ENCODE data around the gene RPS5.
"Not testable (repeated sequence)": the region's sequence is repeated elsewhere in the genome, so short reads cannot be mapped to it uniquely, and the experiment has no call there.

RPS5 gene

GRCh38 chr19:58385891-58386575 lies 1.0 kb upstream of the RPS5 start:
- DNase-seq (ENCODE audit: low spot score) = no peak

GRCh38 chr19:58387338-58388174 lies 487 bp downstream of the RPS5 start:
- DNase-seq (ENCODE audit: low spot score) = no peak

GRCh38 chr19:58388175-58388526 lies 1.1 kb downstream of the RPS5 start:
- no peak for DNase-seq (ENCODE audit: low spot score)

DNA sequence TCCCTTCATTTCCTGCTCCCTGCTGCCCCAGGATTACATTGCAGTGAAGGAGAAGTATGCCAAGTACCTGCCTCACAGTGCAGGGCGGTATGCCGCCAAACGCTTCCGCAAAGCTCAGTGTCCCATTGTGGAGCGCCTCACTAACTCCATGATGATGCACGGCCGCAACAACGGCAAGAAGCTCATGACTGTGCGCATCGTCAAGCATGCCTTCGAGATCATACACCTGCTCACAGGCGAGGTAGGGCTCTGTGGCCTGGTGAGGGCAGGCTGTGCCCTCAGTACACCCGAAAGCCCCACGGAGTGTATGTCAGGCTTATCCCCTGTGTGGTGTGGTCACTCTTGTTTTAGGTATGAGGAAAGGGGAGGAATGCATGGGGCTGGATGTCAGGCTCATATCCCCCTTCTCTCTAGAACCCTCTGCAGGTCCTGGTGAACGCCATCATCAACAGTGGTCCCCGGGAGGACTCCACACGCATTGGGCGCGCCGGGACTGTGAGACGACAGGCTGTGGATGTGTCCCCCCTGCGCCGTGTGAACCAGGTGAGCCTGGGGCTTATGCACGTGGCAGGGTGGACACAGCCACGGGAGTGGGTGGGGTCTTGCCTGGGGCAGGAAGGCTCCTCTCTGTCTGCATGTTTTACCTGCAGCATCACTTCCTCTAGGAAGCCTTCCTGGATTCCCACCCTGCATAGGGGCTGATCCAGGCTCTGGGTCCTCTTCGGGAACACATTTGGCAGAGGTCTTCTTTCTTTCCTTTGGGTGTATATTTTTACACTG lies 6.1 kb downstream of the RPS5 start:
- DNase-seq (ENCODE audit: low spot score) = no peak

DNA sequence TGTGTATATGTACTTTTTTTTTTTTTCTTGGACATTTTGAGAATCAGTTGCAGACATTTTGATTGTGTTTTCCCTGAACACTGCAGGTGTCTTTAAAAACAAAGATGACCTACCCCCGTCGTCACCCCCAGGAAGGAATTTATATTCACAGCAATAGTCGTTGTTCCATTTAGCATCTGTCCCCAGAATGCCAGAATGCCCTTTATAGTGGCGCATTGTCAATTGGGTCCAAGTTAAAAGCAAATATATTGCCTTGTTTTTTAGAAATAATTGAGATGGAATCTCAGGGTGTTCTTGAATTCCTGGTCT lies 6.6 kb downstream of the RPS5 start:
- DNase-seq (ENCODE audit: low spot score) = no peak

- no peak for DNase-seq (ENCODE audit: low spot score)
Observed at GRCh38 chr19:58394821-58395219, 7.8 kb downstream of the RPS5 start.

DNA sequence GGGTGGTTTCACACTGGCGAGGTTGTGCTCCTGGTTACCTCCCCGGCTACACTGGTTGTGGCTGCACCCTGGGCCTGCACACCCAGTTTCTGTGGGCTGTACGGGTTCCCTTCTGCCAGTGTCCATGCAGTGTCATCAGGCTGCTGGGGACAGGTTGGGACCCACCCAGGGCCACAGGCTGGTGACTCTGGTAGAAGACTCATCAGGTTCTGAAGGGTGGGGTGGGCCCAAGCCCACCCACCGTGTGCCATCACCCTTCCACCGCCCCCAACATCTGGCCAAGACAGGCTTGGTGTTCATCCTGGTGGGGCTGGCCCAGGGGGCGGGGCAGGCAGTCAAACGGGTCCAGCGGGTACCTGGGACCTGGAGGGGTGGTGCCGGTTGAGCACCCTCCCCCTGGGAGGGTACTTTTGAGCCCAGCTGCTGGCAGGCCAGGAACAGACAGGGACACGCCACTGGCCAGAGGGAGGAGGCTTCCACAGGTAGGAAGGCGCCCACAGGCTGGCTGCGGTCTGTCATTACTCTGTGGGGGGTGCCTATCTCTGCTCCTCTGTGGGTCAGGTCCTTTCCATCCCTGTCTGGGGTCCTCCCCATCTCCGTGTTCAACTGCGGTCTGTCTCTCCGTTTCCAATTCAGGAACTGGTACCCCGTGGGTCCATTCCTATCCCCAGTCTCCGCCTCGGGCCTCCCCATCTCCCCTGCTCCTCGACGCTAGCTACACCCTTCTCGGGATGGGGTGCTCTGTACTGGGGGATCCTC lies 8.3 kb downstream of the RPS5 start, which contains the start of gene RNF225:
Gene RNF225, plus strand, starts transcription at position 437 of the 759 bp plus-strand sequence. CDS start 434 bp downstream, outside the sequence.
- no peak for DNase-seq (ENCODE audit: low spot score)

DNA sequence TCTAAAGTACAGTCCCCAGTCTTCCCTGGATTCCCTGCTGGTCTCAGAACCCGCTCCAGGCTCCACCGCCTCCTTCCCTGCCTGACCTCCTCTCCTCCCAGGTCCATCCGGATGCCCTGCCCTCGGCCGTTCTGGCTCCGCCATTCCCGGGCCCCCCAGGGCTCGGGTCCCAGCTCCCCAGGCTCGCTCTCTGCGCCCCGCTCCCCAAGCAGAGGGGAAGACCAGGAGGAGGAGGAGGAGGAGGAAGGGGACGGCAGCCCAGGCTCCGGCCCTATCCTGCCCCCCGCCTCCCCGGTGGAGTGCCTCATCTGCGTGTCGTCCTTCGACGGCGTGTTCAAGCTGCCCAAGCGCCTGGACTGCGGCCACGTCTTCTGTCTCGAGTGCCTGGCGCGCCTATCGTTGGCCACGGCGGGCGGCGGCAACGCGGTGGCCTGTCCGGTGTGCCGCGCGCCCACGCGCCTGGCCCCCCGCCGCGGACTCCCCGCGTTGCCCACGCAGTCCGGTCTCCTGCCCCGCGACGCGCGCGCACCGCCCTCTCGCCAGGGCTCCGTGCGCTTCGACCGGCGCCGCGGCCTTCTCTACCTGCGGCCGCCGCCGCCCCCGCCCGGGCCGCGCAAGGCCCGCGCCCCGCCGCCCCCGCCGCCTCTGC lies 9.0 kb downstream of the RPS5 start:
- no peak for DNase-seq (ENCODE audit: low spot score)

DNA sequence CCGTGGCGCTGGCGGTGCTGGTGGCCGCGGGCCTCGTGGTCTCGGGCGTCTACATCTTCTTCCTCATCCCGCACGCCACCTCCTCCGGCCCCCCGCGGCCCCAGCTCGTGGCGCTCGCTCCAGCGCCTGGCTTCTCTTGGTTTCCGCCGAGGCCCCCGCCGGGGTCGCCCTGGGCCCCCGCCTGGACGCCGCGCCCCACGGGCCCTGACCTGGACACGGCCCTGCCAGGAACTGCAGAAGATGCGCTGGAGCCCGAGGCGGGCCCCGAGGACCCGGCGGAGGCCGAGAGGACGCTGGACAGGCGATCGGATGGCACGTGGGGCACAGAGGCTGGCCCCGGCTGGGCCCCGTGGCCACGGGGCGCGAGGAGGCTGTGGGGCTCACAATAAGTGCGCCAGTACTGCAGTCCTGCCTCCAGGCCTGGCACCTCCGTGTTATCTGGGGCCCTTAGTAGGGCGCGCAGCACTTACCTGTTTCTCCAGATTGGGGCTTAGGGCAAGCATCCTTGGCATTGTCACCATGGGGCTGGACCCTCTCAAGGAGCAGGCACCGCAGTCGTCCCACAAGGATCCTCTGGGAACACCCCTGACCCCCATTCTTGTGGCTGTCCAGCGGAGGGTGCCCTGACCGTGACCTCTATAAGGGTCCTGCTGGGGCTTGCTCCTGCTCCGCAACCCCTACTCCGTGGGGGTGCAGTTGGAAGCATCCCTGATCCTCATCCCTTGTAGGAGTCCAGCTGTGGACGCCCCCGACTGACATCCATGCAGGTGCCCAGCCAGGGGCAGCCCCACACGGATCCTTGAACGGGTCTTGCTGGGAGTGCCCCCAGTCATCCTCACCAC lies 9.8 kb downstream of the RPS5 start:
- no peak for DNase-seq (ENCODE audit: low spot score)

DNA sequence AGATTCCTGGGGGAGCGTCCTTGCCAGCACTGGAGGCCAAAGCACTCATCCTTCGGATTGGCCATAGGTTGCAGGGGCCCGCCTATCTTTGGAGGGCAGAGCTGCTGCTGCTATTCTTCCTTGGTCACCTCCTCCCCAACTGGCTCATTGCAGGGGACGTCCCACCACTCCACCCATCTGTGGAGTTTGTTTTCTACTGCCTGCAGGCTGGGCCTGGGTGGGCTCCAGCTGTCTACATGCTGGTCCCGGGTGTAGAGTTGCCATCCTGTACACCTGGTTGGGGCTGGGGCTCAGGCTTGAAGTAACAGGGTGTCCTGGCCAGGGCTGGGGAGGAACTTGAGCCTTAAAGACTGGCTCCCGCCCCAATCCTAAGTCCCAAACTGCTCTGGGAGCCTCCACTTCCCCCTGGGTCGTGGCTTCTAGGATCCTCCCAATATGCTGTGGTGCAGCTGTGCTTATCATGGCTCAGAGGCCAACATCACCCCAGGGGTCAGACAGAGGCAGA lies 10.5 kb downstream of the RPS5 start:
- DNase-seq (ENCODE audit: low spot score) = no peak

DNA sequence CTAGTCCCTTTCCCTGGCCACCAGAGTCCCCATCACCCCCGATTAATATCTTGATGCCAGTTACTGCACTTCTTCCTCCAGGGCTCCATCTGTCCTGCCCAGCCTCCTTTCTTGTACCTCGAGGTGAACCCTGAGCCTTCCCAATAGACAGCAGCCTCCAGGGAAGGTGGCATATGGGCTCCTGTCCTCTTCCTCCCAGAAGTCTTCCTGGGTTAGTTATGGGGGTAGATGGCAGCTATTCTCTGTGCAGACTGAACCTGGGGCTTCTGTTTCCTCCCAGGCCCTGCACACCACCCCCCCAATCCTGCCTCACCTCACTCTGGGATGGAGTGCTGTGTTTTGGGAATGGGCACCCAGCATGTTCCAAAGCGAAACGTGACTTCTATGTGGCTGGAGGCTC lies 11.0 kb downstream of the RPS5 start:
- no peak for DNase-seq (ENCODE audit: low spot score)

GRCh38 chr19:58398545-58398944 lies 11.5 kb downstream of the RPS5 start:
- DNase-seq (ENCODE audit: low spot score) = no peak

- no peak for DNase-seq (ENCODE audit: low spot score)
Observed at GRCh38 chr19:58399903-58400302, 12.8 kb downstream of the RPS5 start.

DNA sequence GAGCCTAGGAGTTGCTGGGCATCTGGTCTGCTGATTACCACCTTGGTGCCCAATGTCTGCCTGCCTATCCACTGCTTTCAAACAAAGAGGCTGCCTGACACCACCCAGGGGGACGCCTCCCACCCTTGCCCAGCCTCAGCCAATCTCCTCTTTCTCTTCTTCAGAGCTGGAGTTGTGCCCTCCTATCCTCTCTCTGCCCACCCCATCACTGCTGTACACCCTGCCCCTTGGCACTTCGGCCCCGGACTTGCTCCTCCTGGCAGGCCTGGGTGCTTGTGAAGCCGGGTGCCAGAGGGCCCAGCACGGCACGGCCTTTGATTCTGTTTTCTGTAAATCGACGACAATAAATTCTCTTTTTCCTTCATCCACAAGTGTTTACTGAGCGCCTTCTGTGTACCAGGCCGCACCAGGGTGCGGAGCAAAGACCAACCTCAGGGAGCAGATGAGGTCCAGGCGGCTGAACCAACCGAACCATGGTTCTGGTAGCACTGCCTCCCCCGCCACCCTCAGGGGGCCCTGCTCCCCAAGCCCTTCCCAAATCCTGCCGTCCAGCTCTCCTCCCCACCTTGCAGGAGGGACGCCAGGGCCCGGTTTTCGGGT lies 13.3 kb downstream of the RPS5 start:
- no peak for DNase-seq (ENCODE audit: low spot score)

- DNase-seq (ENCODE audit: low spot score) = peak; percentile 100
Observed at GRCh38 chr19:58400916-58401839, 14.1 kb downstream of the RPS5 start.

DNA sequence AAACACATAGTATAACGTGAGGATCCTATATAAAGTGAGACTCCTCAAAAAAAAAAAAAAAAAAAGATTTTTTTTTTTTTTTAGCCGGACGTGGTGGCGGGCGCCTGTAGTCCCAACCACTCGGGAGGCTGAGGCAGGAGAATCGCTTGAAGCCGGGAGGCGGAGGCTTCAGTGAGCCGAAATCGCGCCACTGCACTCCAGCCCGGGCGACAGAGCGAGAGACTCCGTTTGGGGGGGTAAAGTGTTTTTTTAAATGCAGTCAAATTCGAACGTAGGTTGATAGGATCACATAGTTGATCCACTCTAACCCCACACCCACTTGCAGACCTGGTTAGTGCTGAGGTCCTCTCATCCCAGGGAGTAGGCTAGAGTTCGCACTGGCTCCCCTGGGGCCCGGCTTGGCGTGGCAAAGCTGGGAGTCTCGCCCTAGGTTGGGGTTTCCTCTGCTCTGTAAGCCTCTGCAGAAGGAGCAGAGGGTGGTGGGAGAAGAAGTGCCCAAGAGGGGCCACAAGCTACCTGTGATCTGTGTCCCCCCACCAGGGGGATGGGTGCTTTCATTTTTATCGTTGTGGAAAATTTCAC lies 14.9 kb downstream of the RPS5 start:
- no peak for DNase-seq (ENCODE audit: low spot score)

GRCh38 chr19:58403920-58404478 lies 16.9 kb downstream of the RPS5 start:
- not testable (repeated sequence) for DNase-seq (ENCODE audit: low spot score)
